CD4-positive, CD25-positive, alpha-beta regulatory T cell (primary cell): Measurements from ENCODE around the gene CPLANE2. TPM values are rescaled to one million over a fixed set of nuclear protein-coding genes. Genes with fewer than 3 reads are reported as not detected.
"Not testable (repeated sequence)": the region's sequence is repeated elsewhere in the genome, so short reads cannot be mapped to it uniquely, and the experiment has no call there.

Source experiments
- ATAC-seq, 2 donors: fragments of 150-1000 bp; cut with Tn5 transposase; one replicate each; pipeline ENCODE4 v1.10.0; 2021; ENCODE audit warnings: low read depth in 2 of 2, moderate number of reproducible peaks in 2 of 2, moderate library complexity in 1 of 2
- DNase-seq, 3 donors: peaks; one replicate each; pipeline versions ENCODE4 v3.0.0 to v3.0.0-alpha.2; 2012 to 2022; ENCODE audit warnings: mixed read lengths in 1 of 3
- H3K27ac ChIP-seq: one replicate; pipeline ENCODE4 v1.7.0; 2013; ENCODE audit warnings: mild to moderate bottlenecking, low read length; ENCODE audit not compliant: insufficient read depth, poor library complexity, severe bottlenecking
- H3K27me3 ChIP-seq: one replicate; pipeline ENCODE4 v1.7.0; 2013; ENCODE audit warnings: low read length; ENCODE audit not compliant: control insufficient read depth, insufficient read depth
- H3K36me3 ChIP-seq: one replicate; pipeline ENCODE4 v1.7.0; 2013; ENCODE audit warnings: mild to moderate bottlenecking, low read length, moderate library complexity; ENCODE audit not compliant: control insufficient read depth, insufficient read depth
- H3K4me1 ChIP-seq: 2 replicates; pipeline ENCODE4 v1.7.0; 2013; ENCODE audit warnings: mild to moderate bottlenecking, low read length; ENCODE audit not compliant: insufficient read depth, control insufficient read depth, poor library complexity, severe bottlenecking
- H3K4me3 ChIP-seq: one replicate; pipeline ENCODE4 v1.7.0; 2013; ENCODE audit warnings: low read depth, mild to moderate bottlenecking, low read length, moderate library complexity
- H3K9me3 ChIP-seq, 2 experiments: 1 replicate in 1 of 2; 2 replicates in 1 of 2; pipeline ENCODE4 v1.7.0; 2013; ENCODE audit warnings: low read length in 2 of 2, mild to moderate bottlenecking in 1 of 2, moderate library complexity in 1 of 2; ENCODE audit not compliant: control insufficient read depth in 2 of 2
- H3K27ac Mint-ChIP-seq, 3 donors: one replicate each; pipeline ENCODE4 v1.8.0; 2020 to 2022; ENCODE audit warnings: mild to moderate bottlenecking in 3 of 3, mixed read lengths in 3 of 3, moderate library complexity in 2 of 3
- H3K27me3 Mint-ChIP-seq: one replicate; pipeline ENCODE4 v1.8.0; 2022; ENCODE audit warnings: mild to moderate bottlenecking, mixed read lengths
- H3K36me3 Mint-ChIP-seq: one replicate; pipeline ENCODE4 v1.8.0; 2020; ENCODE audit warnings: mixed read lengths
- H3K4me1 Mint-ChIP-seq, 4 donors: one replicate each; pipeline ENCODE4 v1.8.0; 2020 to 2022; ENCODE audit warnings: mixed read lengths in 4 of 4, mild to moderate bottlenecking in 1 of 4
- H3K4me3 Mint-ChIP-seq, 4 donors: one replicate each; pipeline ENCODE4 v1.8.0; 2020 to 2022; ENCODE audit warnings: mild to moderate bottlenecking in 4 of 4, mixed read lengths in 4 of 4, moderate library complexity in 3 of 4
- H3K9me3 Mint-ChIP-seq, 7 donors: one replicate each; pipeline ENCODE4 v1.8.0; 2020 to 2022; ENCODE audit warnings: mixed read lengths in 7 of 7, mild to moderate bottlenecking in 3 of 7, moderate library complexity in 2 of 7
- polyA plus RNA-seq, 4 donors: library from polyadenylated mRNA; unstranded; fragments of 300-500 nt; fragmentation: Illumina TruSeq; gene quantifications; one replicate each; pipeline ENCODE4 v1.2.3, GENCODE V29; 2021
- total RNA-seq: library from RNA; stranded (reverse); gene quantifications from one replicate; pipeline ENCODE4 v1.2.3, GENCODE V29; 2022

Gene CPLANE2
- total and polyA plus RNA-seq, 5 donors from 2014 or later: 1.2 to 7.5 (median 1.5) TPM

GRCh38 chr1:16215882-16216753, 20.9 kb downstream of the CPLANE2 start:
- peak overlapping the region; percentile 60 to 94 (median 89) for H3K4me3 Mint-ChIP-seq
- H3K9me3 Mint-ChIP-seq: no peaks in the 10 kb centered on the region
- H3K4me1 Mint-ChIP-seq: peaks cover 0 to 28% (median 8%) of the 10 kb centered on the region in 4 donors
- no peaks in the 10 kb centered on the region for H3K27me3 ChIP-seq
- H3K27ac Mint-ChIP-seq: peak overlapping the region; percentile 80 to 88 (median 84)
- no peaks in the 10 kb centered on the region for H3K9me3 ChIP-seq
- peak overlapping the region; percentile 92 for H3K4me3 ChIP-seq
- DNase-seq: peak; percentile 37 to 74 (median 70)
- H3K4me1 ChIP-seq: peaks cover 21% of the 10 kb centered on the region
- no peaks in the 10 kb centered on the region for H3K36me3 ChIP-seq
- no peaks in the 10 kb centered on the region for H3K36me3 Mint-ChIP-seq
- H3K27me3 Mint-ChIP-seq: peaks cover 6% of the 10 kb centered on the region
- H3K27ac ChIP-seq: no peak overlapping the region
- peak in 1 of 2 donors; percentile 13 for ATAC-seq

GRCh38 chr1:16215240-16215639, 21.7 kb downstream of the CPLANE2 start:
- not testable (repeated sequence) for H3K27me3 Mint-ChIP-seq, H3K27ac ChIP-seq, H3K36me3 Mint-ChIP-seq, ATAC-seq, DNase-seq, H3K4me3 ChIP-seq, H3K27ac Mint-ChIP-seq, H3K36me3 ChIP-seq, H3K27me3 ChIP-seq, H3K9me3 Mint-ChIP-seq, H3K9me3 ChIP-seq
- H3K4me1 ChIP-seq: peaks cover 21% of the 10 kb centered on the region
- H3K4me1 Mint-ChIP-seq: peaks cover 0 to 28% (median 8%) of the 10 kb centered on the region in 4 donors
- peak overlapping the region in 1 of 4 donors; percentile 69 for H3K4me3 Mint-ChIP-seq

GRCh38 chr1:16213544-16213943, 23.4 kb downstream of the CPLANE2 start:
- H3K36me3 Mint-ChIP-seq, H3K27me3 Mint-ChIP-seq, H3K9me3 Mint-ChIP-seq, DNase-seq, H3K27ac Mint-ChIP-seq, H3K4me3 ChIP-seq, ATAC-seq, H3K36me3 ChIP-seq, H3K27ac ChIP-seq, H3K27me3 ChIP-seq, H3K9me3 ChIP-seq: not testable (repeated sequence)
- Mint-ChIP-seq H3K4me1 (peaks cover 0 to 22% (median 10%) of the 10 kb centered on the region in 4 donors), H3K4me3 (peak overlapping the region in 1 of 4 donors; percentile 54)
- H3K4me1 ChIP-seq: peaks cover 21% of the 10 kb centered on the region

- DNase-seq (no peak), ATAC-seq (no peak)
- Histone ChIP-seq H3K9me3 (no peaks in the 10 kb centered on the region), H3K4me3 (no peak overlapping the region), H3K4me1 (peaks cover 21% of the 10 kb centered on the region), H3K36me3 (no peaks in the 10 kb centered on the region), H3K27ac (no peak overlapping the region), H3K27me3 (no peaks in the 10 kb centered on the region)
- peaks cover 0 to 22% (median 8%) of the 10 kb centered on the region in 4 donors for H3K4me1 Mint-ChIP-seq
- peaks cover 9% of the 10 kb centered on the region for H3K27me3 Mint-ChIP-seq
- H3K4me3 Mint-ChIP-seq: peak overlapping the region in 1 of 4 donors; percentile 54
- no peaks in the 10 kb centered on the region for H3K36me3 Mint-ChIP-seq
- no peaks in the 10 kb centered on the region for H3K9me3 Mint-ChIP-seq
- peak overlapping the region in 1 of 3 donors; percentile 1 for H3K27ac Mint-ChIP-seq
These were observed 24.0 kb downstream of the CPLANE2 start for GRCh38 chr1:16213013-16213412.

- peaks cover 18% of the 10 kb centered on the region for H3K4me1 ChIP-seq
- Mint-ChIP-seq H3K4me1 (peaks cover 0 to 22% (median 8%) of the 10 kb centered on the region in 4 donors), H3K4me3 (peak within 1 kb of the TSS in 1 of 4 donors; percentile 54), H3K27me3 (peaks cover 9% of the 10 kb centered on the region), H3K27ac (peak within 1 kb of the TSS in 1 of 3 donors; percentile 1), H3K9me3 (no peaks in the 10 kb centered on the region), H3K36me3 (no peaks in the 10 kb centered on the region)
- H3K4me3 ChIP-seq: no peak within 1 kb of the TSS
- DNase-seq (no peak), ATAC-seq (no peak)
- H3K27me3 ChIP-seq: no peaks in the 10 kb centered on the region
- no peaks in the 10 kb centered on the region for H3K9me3 ChIP-seq
- H3K36me3 ChIP-seq: no peaks in the 10 kb centered on the region
- no peak within 1 kb of the TSS for H3K27ac ChIP-seq
These were observed 24.6 kb downstream of the CPLANE2 start, which contains the start of gene ARHGEF19 for GRCh38 chr1:16212251-16212961. Gene ARHGEF19, minus strand, starts transcription at chr1:16212652. Its CDS starts 3,598 bp downstream, at chr1:16209054.

GRCh38 chr1:16211824-16212223, 25.2 kb downstream of the CPLANE2 start:
- ATAC-seq (no peak), DNase-seq (no peak)
- H3K9me3 ChIP-seq: no peaks in the 10 kb centered on the region
- H3K4me3 Mint-ChIP-seq: peak overlapping the region in 1 of 4 donors; percentile 6
- H3K4me3 ChIP-seq: no peak overlapping the region
- H3K27ac Mint-ChIP-seq: no peak overlapping the region
- H3K27me3 Mint-ChIP-seq: peaks cover 9% of the 10 kb centered on the region
- H3K4me1 Mint-ChIP-seq: peaks cover 0 to 17% (median 7%) of the 10 kb centered on the region in 4 donors
- H3K36me3 ChIP-seq: no peaks in the 10 kb centered on the region
- no peaks in the 10 kb centered on the region for H3K27me3 ChIP-seq
- H3K27ac ChIP-seq: no peak overlapping the region
- H3K36me3 Mint-ChIP-seq: no peaks in the 10 kb centered on the region
- H3K4me1 ChIP-seq: peaks cover 17% of the 10 kb centered on the region
- no peaks in the 10 kb centered on the region for H3K9me3 Mint-ChIP-seq

GRCh38 chr1:16210581-16210980, 26.4 kb downstream of the CPLANE2 start:
- no peaks in the 10 kb centered on the region for H3K36me3 Mint-ChIP-seq
- Histone ChIP-seq H3K27ac (no peak overlapping the region), H3K36me3 (no peaks in the 10 kb centered on the region), H3K4me3 (no peak overlapping the region), H3K27me3 (no peaks in the 10 kb centered on the region), H3K4me1 (peaks cover 13% of the 10 kb centered on the region), H3K9me3 (no peaks in the 10 kb centered on the region)
- ATAC-seq (no peak), DNase-seq (no peak)
- peak overlapping the region in 1 of 3 donors; percentile 65 for H3K27ac Mint-ChIP-seq
- peaks cover 0 to 12% (median 4%) of the 10 kb centered on the region in 4 donors for H3K4me1 Mint-ChIP-seq
- no peaks in the 10 kb centered on the region for H3K9me3 Mint-ChIP-seq
- H3K4me3 Mint-ChIP-seq: peak overlapping the region in 1 of 4 donors; percentile 52
- peaks cover 9% of the 10 kb centered on the region for H3K27me3 Mint-ChIP-seq
